AG04449 (cell line): ENCODE measurements around the gene EIF2S3.

Source experiments
- CTCF ChIA-PET: fragments of 350-600 bp; formaldehyde crosslinking; extraction: SDS; loops from one replicate; lab custom pipeline; 2021; ENCODE audit warnings: antibody characterized with exemption; lab: Yijun Ruan, JAX
- POLR2A ChIA-PET: fragments of 400-600, 350-600 bp; formaldehyde crosslinking; extraction: SDS; loops from one replicate; lab custom pipeline; 2020; ENCODE audit warnings: antibody characterized with exemption, inconsistent platforms; lab: Yijun Ruan, JAX
- DNase-seq: peaks from one replicate; pipeline ENCODE4 v3.0.0-alpha.2; 2010; ENCODE audit warnings: low read depth, low spot score
- H3K4me3 ChIP-seq: 2 replicates; pipeline ENCODE4 v1.5.1; 2011; ENCODE audit warnings: low read depth, mild to moderate bottlenecking, control low read depth, low read length
- TF ChIP-seq, protein P1 (sequence below): IDR thresholded peaks from one replicate; pipeline ENCODE4 v1.5.1; 2011; ENCODE audit warnings: mild to moderate bottlenecking, moderate library complexity, low read length, control low read depth, inconsistent platforms; ENCODE audit not compliant: insufficient read depth; ENCODE audit errors: missing control alignments

EIF2S3 gene

GRCh38 chrX:24085101-24085500 lies 30.3 kb downstream of the EIF2S3 start:
- POLR2A ChIA-PET, result no interaction called here

DNA sequence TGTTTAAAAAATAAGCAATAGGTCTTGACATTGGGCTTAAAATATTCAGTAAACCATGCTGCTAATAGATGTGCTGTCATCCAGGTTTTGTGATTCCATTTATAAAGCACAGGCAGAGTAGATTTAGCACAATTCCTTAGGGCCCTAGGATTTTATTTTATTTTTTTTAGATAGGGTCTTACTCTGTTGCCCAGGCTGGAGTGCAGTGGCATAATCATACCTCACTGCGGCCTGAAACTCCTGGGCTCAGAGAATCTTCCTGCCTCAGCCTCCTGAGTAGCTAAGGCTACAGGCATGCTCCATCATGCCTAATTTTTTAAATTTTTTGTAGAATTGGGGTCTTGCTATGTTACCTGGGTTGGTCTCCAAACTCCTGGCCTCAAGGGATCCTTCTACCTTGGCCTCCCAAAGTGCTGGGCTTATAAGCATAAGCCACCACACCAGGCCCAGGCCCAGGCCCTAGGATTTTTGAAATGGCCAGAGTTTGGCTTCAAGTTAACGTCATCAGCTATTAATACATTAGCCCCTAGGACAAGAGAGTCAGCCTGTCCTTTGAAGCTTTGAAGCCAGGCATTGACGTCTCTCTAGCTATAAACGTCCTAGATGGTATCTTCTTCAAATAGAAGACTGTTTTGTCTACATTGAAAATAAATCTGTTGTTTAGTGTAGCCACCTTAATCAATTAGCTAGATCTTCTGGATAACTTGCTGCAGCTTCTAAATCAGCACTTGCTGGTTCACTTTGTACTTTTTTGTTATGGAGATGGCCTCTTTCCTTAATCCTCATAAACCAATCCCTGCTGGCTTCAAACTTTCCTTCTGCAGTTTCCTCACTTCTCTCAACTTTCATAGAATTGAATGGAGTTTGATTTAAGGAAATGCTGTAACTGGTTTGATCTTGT lies 35.8 kb downstream of the EIF2S3 start:
- ChIA-PET CTCF (interaction anchor here (1.1 kb wide), 1 partner anchor 9 kb away, joined by 3 read pairs; no protein-coding TSS in a partner anchor), POLR2A (no interaction called here)
- H3K4me3 ChIP-seq, result no peak overlapping the region
- TF ChIP-seq, protein P1, sequence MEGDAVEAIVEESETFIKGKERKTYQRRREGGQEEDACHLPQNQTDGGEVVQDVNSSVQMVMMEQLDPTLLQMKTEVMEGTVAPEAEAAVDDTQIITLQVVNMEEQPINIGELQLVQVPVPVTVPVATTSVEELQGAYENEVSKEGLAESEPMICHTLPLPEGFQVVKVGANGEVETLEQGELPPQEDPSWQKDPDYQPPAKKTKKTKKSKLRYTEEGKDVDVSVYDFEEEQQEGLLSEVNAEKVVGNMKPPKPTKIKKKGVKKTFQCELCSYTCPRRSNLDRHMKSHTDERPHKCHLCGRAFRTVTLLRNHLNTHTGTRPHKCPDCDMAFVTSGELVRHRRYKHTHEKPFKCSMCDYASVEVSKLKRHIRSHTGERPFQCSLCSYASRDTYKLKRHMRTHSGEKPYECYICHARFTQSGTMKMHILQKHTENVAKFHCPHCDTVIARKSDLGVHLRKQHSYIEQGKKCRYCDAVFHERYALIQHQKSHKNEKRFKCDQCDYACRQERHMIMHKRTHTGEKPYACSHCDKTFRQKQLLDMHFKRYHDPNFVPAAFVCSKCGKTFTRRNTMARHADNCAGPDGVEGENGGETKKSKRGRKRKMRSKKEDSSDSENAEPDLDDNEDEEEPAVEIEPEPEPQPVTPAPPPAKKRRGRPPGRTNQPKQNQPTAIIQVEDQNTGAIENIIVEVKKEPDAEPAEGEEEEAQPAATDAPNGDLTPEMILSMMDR, result no peak
- DNase-seq, result no peak

More at GRCh38 chrX:24085101-24085500, 30.3 kb downstream of the EIF2S3 start:
- H3K4me3 ChIP-seq, result no peak overlapping the region
- DNase-seq, result no peak
- CTCF ChIA-PET, result interaction anchor here (0.9 to 2.3 kb wide), 2 partner anchors 108 to 157 kb away, joined by 3 to 6 read pairs; no protein-coding TSS in a partner anchor
- TF ChIP-seq, protein P1, result no peak

GRCh38 chrX:24093746-24094145 lies 39.0 kb downstream of the EIF2S3 start:
- CTCF ChIA-PET, result no interaction called here
- no peak for DNase-seq
- TF ChIP-seq, protein P1, result no peak
- no peak overlapping the region for H3K4me3 ChIP-seq
- POLR2A ChIA-PET, result no interaction called here

DNA sequence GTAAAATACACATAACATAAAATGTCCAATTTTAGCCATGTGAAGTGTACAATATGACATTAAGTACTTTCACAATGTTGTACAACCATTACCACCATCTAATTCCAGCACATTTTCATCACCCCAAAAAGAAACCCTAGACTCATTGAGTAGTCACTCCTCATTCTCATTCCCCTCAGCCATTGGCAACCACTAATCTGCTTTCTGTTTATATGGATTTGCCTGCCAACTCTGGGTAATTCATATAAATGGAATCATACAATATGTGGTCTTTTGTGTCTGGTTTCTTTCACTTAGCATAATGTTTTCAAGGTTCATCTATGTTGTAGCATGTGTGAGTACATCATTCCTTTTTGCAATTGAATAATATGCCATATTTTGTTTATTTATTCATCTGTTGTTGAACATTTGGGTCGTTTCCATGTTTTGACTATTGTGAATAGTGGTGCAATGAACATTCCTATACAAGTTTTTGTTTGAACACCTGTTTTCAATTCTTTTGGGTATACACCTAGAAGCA lies 43.0 kb downstream of the EIF2S3 start:
- DNase-seq, result no peak
- TF ChIP-seq, protein P1, result no peak
- H3K4me3 ChIP-seq, result no peak overlapping the region
- POLR2A ChIA-PET, result no interaction called here
- CTCF ChIA-PET, result interaction anchor here (0.9 kb wide), 1 partner anchor 16 kb away, joined by 3 read pairs; no protein-coding TSS in a partner anchor

GRCh38 chrX:24098932-24099331 lies 44.2 kb downstream of the EIF2S3 start:
- ChIA-PET POLR2A (no interaction called here), CTCF (interaction anchor here (0.8 to 1.2 kb wide), 2 partner anchors 53 to 109 kb away, joined by 3 to 5 read pairs; no protein-coding TSS in a partner anchor)
- TF ChIP-seq, protein P1, result no peak
- no peak for DNase-seq
- no peak overlapping the region for H3K4me3 ChIP-seq

DNA sequence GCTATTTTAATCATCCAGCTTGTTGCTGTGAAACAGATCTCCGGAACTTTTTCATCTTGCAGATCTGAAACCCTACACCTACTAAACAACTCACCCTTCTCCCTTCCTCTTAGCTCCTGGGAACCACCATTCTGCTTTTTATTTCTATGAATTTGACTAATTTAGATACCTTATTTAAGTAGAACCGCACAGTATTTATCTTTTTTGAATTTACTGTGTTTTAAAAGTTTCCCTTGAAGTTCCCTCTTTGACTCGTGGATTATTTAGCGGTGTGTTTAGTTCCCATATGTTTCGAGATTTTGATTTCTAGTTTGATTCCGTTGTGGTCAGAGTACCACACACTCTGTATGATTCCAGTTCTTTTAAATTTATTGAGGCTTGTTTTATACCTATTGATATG lies 44.6 kb downstream of the EIF2S3 start:
- ChIA-PET CTCF (interaction anchor here (0.8 to 1.2 kb wide), 2 partner anchors 52 to 109 kb away, joined by 3 to 5 read pairs; no protein-coding TSS in a partner anchor), POLR2A (no interaction called here)
- TF ChIP-seq, protein P1, result no peak
- no peak overlapping the region for H3K4me3 ChIP-seq
- DNase-seq, result no peak
